H1 (cell line): Measurements from ENCODE around the gene BCAS4. TPM values are rescaled to one million over a fixed set of nuclear protein-coding genes. Genes with fewer than 3 reads are reported as not detected.

Experiments
- CTCF ChIA-PET: fragments of 300-600 bp; sonication (Branson Sonifier 250); formaldehyde crosslinking; loops from one replicate; lab custom pipeline; 2021; ENCODE audit not compliant: partially characterized antibody; lab: Charles Lee
- POLR2A ChIA-PET: fragments of 300-600 bp; sonication (Branson Sonifier 250); formaldehyde crosslinking; loops from one replicate; lab custom pipeline; 2021; ENCODE audit warnings: inconsistent platforms; ENCODE audit not compliant: partially characterized antibody; lab: Charles Lee
- DNase-seq, 2 experiments: peaks; one replicate each; pipeline versions ENCODE4 v3.0.0 to v3.0.0-alpha.2; 2010 to 2022; ENCODE audit warnings: low spot score in 2 of 2, low read depth in 1 of 2, mixed read lengths in 1 of 2
- FAIRE-seq: peaks from 2 replicates; lab custom pipeline; 2011; peaks lifted over from hg19 to GRCh38; lab: Jason Lieb, UNC
- H2AFZ ChIP-seq: 2 replicates; pipeline ENCODE4 v1.8.1; 2012; ENCODE audit warnings: low read length, inconsistent platforms
- H2AK5ac ChIP-seq: 2 replicates; pipeline ENCODE4 v1.6.1; 2013; ENCODE audit warnings: low read depth, low read length
- H2BK120ac ChIP-seq: replicated peaks from 2 replicates; pipeline ENCODE3; 2013; ENCODE audit warnings: low read depth, low read length, inconsistent platforms
- H2BK12ac ChIP-seq: 2 replicates; pipeline ENCODE4 v1.6.1; 2013; ENCODE audit warnings: low read depth, low read length
- H2BK15ac ChIP-seq: 2 replicates; pipeline ENCODE4 v1.6.1; 2013; ENCODE audit warnings: low read length
- H2BK20ac ChIP-seq: 2 replicates; pipeline ENCODE4 v1.6.1; 2013; ENCODE audit warnings: low read length
- H2BK5ac ChIP-seq: 2 replicates; pipeline ENCODE4 v1.6.1; 2013; ENCODE audit warnings: low read depth, low read length
- H3K14ac ChIP-seq: 2 replicates; pipeline ENCODE4 v1.6.1; 2013; ENCODE audit warnings: inconsistent platforms; ENCODE audit not compliant: insufficient read length
- H3K18ac ChIP-seq: 2 replicates; pipeline ENCODE4 v1.6.1; 2013; ENCODE audit warnings: low read length; ENCODE audit errors: extremely low read depth
- H3K23ac ChIP-seq: 2 replicates; pipeline ENCODE4 v1.6.1; 2013; ENCODE audit warnings: inconsistent platforms; ENCODE audit not compliant: insufficient read length
- H3K23me2 ChIP-seq: 2 replicates; pipeline ENCODE4 v1.6.1; 2013; ENCODE audit warnings: low read depth, low read length
- H3K27ac ChIP-seq: 2 replicates; pipeline ENCODE4 v1.6.1; 2011; ENCODE audit warnings: low read depth, low read length, inconsistent platforms
- H3K27me3 ChIP-seq, 4 experiments: replicated peaks in 1 of 4; 1 replicate in 1 of 4; 2 replicates in 3 of 4; pipeline versions ENCODE4 v1.6.1 to v1.8.1; 2011 to 2013; ENCODE audit warnings: low read length in 3 of 4, mild to moderate bottlenecking in 3 of 4, inconsistent platforms in 2 of 4, mixed read lengths in 2 of 4, moderate library complexity in 1 of 4; ENCODE audit not compliant: control insufficient read depth in 3 of 4, insufficient read depth in 3 of 4; ENCODE audit errors: extremely low read depth in 1 of 4
- H3K36me3 ChIP-seq, 4 experiments: 2 replicates each; pipeline versions ENCODE4 v1.6.1 to v1.8.1; 2011 to 2013; ENCODE audit warnings: mild to moderate bottlenecking in 4 of 4, low read length in 3 of 4, moderate library complexity in 2 of 4, control low read depth in 1 of 4, inconsistent platforms in 1 of 4; ENCODE audit not compliant: insufficient read depth in 4 of 4, control insufficient read depth in 2 of 4
- H3K4ac ChIP-seq: replicated peaks from 2 replicates; pipeline ENCODE3; 2013; ENCODE audit warnings: low read length, low read depth, mixed read lengths, inconsistent platforms; ENCODE audit not compliant: insufficient read length
- H3K4me1 ChIP-seq, 4 experiments: replicated peaks in 1 of 4; 1 replicate in 1 of 4; 2 replicates in 3 of 4; pipeline versions ENCODE4 v1.6.1 to v1.8.1; 2011 to 2013; ENCODE audit warnings: low read length in 3 of 4, inconsistent platforms in 2 of 4, mixed read lengths in 1 of 4; ENCODE audit not compliant: insufficient read depth in 4 of 4, control insufficient read depth in 3 of 4
- H3K4me2 ChIP-seq, 2 experiments: 2 replicates each; pipeline versions ENCODE4 v1.6.1 to v1.8.1; 2011 to 2013; ENCODE audit warnings: low read depth in 2 of 2, low read length in 2 of 2, control low read depth in 1 of 2, inconsistent platforms in 1 of 2, mild to moderate bottlenecking in 1 of 2; ENCODE audit not compliant: insufficient read depth in 1 of 2
- H3K4me3 ChIP-seq, 4 experiments: fragments of 200-600, 300-600 bp in 1 of 4; sonication (generic), shearing (Covaris generic), sonication (Bioruptor Twin) in 1 of 4; 2 replicates each; pipeline versions ENCODE4 v1.5.1 to v1.8.1; 2011 to 2016; ENCODE audit warnings: low read length in 4 of 4, low read depth in 3 of 4, control low read depth in 2 of 4, inconsistent platforms in 2 of 4, mild to moderate bottlenecking in 2 of 4, mixed read lengths in 1 of 4, moderate library complexity in 1 of 4; ENCODE audit not compliant: insufficient read depth in 2 of 4; ENCODE audit errors: extremely low read depth in 1 of 4
- H3K56ac ChIP-seq: replicated peaks from 2 replicates; pipeline ENCODE3; 2013; ENCODE audit warnings: low read depth, mild to moderate bottlenecking, mixed read lengths, low read length, inconsistent platforms; ENCODE audit not compliant: insufficient read length
- H3K79me1 ChIP-seq: 2 replicates; pipeline ENCODE4 v1.6.1; 2013; ENCODE audit warnings: low read depth, low read length, control low read depth
- H3K79me2 ChIP-seq, 2 experiments: 2 replicates each; pipeline versions ENCODE4 v1.6.1 to v1.8.1; 2012 to 2013; ENCODE audit warnings: low read length in 2 of 2, mild to moderate bottlenecking in 2 of 2, inconsistent platforms in 1 of 2; ENCODE audit not compliant: insufficient read depth in 2 of 2, control insufficient read depth in 1 of 2
- H3K9ac ChIP-seq, 4 experiments: replicated peaks in 1 of 4; 1 replicate in 1 of 4; 2 replicates in 3 of 4; pipeline versions ENCODE4 v1.6.1 to v1.8.1; 2011 to 2013; ENCODE audit warnings: low read depth in 3 of 4, low read length in 3 of 4, control low read depth in 2 of 4, mild to moderate bottlenecking in 2 of 4, moderate library complexity in 2 of 4, inconsistent platforms in 1 of 4; ENCODE audit errors: extremely low read depth in 1 of 4
- H3K9me3 ChIP-seq, 2 experiments: 2 replicates each; pipeline versions ENCODE4 v1.6.1 to v1.8.1; 2012 to 2013; ENCODE audit warnings: mild to moderate bottlenecking in 2 of 2, moderate library complexity in 2 of 2, control low read depth in 1 of 2, inconsistent platforms in 1 of 2, low read depth in 1 of 2, low read length in 1 of 2, mixed read lengths in 1 of 2; ENCODE audit not compliant: insufficient read depth in 2 of 2
- H4K20me1 ChIP-seq, 2 experiments: replicated peaks in 1 of 2; 2 replicates each; pipeline versions ENCODE3 to v1.8.1; 2011 to 2013; ENCODE audit warnings: inconsistent platforms in 2 of 2, low read length in 2 of 2, mild to moderate bottlenecking in 1 of 2; ENCODE audit not compliant: insufficient read depth in 2 of 2, control insufficient read depth in 1 of 2
- H4K5ac ChIP-seq: 2 replicates; pipeline ENCODE4 v1.6.1; 2013; ENCODE audit warnings: low read length, low read depth, mixed read lengths, inconsistent platforms; ENCODE audit not compliant: insufficient read length
- H4K8ac ChIP-seq: 2 replicates; pipeline ENCODE4 v1.8.0; 2013; ENCODE audit warnings: mild to moderate bottlenecking, moderate library complexity, low read length, inconsistent platforms; ENCODE audit not compliant: insufficient read depth; ENCODE audit errors: extremely low read depth
- H4K91ac ChIP-seq: replicated peaks from 2 replicates; pipeline ENCODE3; 2013; ENCODE audit warnings: low read length, mixed read lengths, inconsistent platforms; ENCODE audit not compliant: insufficient read length
- CHD1 ChIP-seq: IDR thresholded peaks from 2 replicates; pipeline ENCODE4 v1.6.1; 2012; ENCODE audit warnings: low read depth, low read length, improper control_type of control experiment
- JUN ChIP-seq: IDR thresholded peaks from 2 replicates; pipeline ENCODE4 v1.6.1; 2011; ENCODE audit warnings: low read depth, mild to moderate bottlenecking, improper control_type of control experiment, low read length
- POU5F1 ChIP-seq: IDR thresholded peaks from 2 replicates; pipeline ENCODE4 v1.6.1; 2011; ENCODE audit warnings: low read depth, mild to moderate bottlenecking, low read length, moderate library complexity
- SIN3A ChIP-seq, 2 experiments: IDR thresholded peaks in 1 of 2; conservative IDR thresholded peaks in 1 of 2; 2 replicates each; pipeline ENCODE4 v1.6.1; 2011 to 2012; ENCODE audit warnings: low read length in 2 of 2, improper control_type of control experiment in 1 of 2, low read depth in 1 of 2, mild to moderate bottlenecking in 1 of 2
- ZNF274 ChIP-seq: IDR thresholded peaks from 2 replicates; pipeline ENCODE4 v1.7.0; 2012; ENCODE audit warnings: low read length, borderline replicate concordance; ENCODE audit errors: extremely low read depth
- WGBS, 2 experiments: shearing (Covaris generic) in 1 of 2; methylation state at CpG; one replicate each; pipeline versions ENCODE4 v1.1.6 to v1.1.7; 2013 to 2015; ENCODE audit warnings: low lambda C conversion rate in 2 of 2, mixed read lengths in 2 of 2, inconsistent platforms in 1 of 2, low coverage in 1 of 2, missing lambda C conversion rate in 1 of 2; ENCODE audit not compliant: insufficient replicate concordance in 2 of 2, insufficient coverage in 1 of 2, insufficient read length in 1 of 2; ENCODE audit errors: extremely low coverage in 1 of 2, missing lambda C conversion rate in 1 of 2; 5-methylcytosine and 5-hydroxymethylcytosine counted together
- polyA plus RNA-seq, 7 experiments: library from polyadenylated mRNA; depleted of rRNA in 3 of 7; stranded (reverse) in 5 of 7; unstranded in 2 of 7; fragments of >200 nt in 5 of 7; fragments of 200-250 nt in 2 of 7; gene quantifications; 1 replicate in 5 of 7; 2 replicates in 1 of 7; 4 replicates in 1 of 7; pipeline versions ENCODE4 v1.2.1 to v1.2.3, GENCODE V29; 2011 to 2013; ENCODE audit warnings: missing spikeins in 2 of 7, mixed read lengths in 2 of 7
- total RNA-seq: library from RNA; stranded (reverse); fragmentation: NEBNext Ultra II Directional; extraction: Animal tissue kit (Norgen Biotek cat#: 25700); gene quantifications from 2 replicates; pipeline ENCODE4 v1.2.1, GENCODE V29; 2021

The BCAS4 gene
- total and polyA plus RNA-seq, 2 of the 8 experiments (the other 6 are each of a cell fraction or from before 2014, with no cell fraction given), result 21.2 to 23.6 TPM

DNA sequence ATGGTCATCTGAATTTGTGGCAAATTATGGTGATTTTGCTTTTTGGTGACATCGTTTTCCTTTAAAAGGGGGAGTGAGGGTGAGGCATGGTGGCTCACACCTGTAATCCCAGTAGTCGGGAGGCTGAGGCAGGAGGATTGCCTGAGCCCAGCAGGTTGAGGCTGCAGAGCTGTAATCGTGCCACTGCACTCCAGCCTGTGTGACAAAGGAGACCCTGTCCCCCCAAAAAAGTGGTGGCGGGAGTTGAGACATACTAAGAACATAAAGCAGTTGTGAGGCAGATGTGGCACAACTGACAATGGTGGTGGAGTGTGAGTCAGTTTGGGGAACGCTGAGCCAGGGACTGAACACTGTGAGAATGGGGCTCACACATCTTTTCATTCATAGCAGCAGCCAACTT is 90.9 kb downstream of the BCAS4 start:
- ChIA-PET POLR2A (interaction anchor here (1.0 to 9.7 kb wide), 8 partner anchors 9 to 87 kb away, joined by 3 to 87 read pairs (median 4); partner anchors contain the start of gene ADNP), CTCF (interaction anchor here (0.9 to 3.4 kb wide), 4 partner anchors 15 to 38 kb away, joined by 3 to 8 read pairs (median 4); no protein-coding TSS in a partner anchor)
- Histone ChIP-seq H4K20me1 (peaks cover 1 to 3% of the 10 kb centered on the region in 2 experiments), H3K14ac (no peak overlapping the region), H4K91ac (no peak overlapping the region), H3K4me1 (no peaks in the 10 kb centered on the region), H3K56ac (no peak overlapping the region), H4K5ac (no peak overlapping the region), H4K8ac (no peak overlapping the region), H3K79me1 (no peaks in the 10 kb centered on the region; the same call in 1 of the 2 replicates), H2BK15ac (no peak overlapping the region), H3K23ac (no peak overlapping the region), H3K18ac (no peak overlapping the region), H3K36me3 (peaks cover 6 to 23% (median 10%) of the 10 kb centered on the region in 4 experiments; a peak in 5 of 8 replicates), H3K9me3 (no peaks in the 10 kb centered on the region), H2AFZ (no peak overlapping the region), H3K9ac (no peak overlapping the region; a peak in 1 of 7 replicates), H3K23me2 (no peaks in the 10 kb centered on the region), H3K27ac (no peak overlapping the region), H3K4me3 (no peak overlapping the region), H2BK20ac (no peak overlapping the region), H2BK120ac (no peak overlapping the region), H2BK5ac (no peak overlapping the region), H3K27me3 (no peaks in the 10 kb centered on the region), H3K79me2 (no peaks in the 10 kb centered on the region), H2AK5ac (no peak overlapping the region), H3K4me2 (no peak overlapping the region), H2BK12ac (no peak overlapping the region), H3K4ac (no peak overlapping the region)
- WGBS, 2 experiments, result 93% methylated on average over 5 of the region's 5 CpGs; no CpG with 5 or more reads in 1 of the 2 experiments
- no peak for TF ChIP-seq CHD1
- TF ChIP-seq JUN, result no peak
- TF ChIP-seq POU5F1, result no peak
- no peak for TF ChIP-seq ZNF274
- no peak for TF ChIP-seq SIN3A (conservative IDR thresholded peaks at IDR 0.05 in 1 of 2, IDR thresholded peaks at IDR 0.05 in 1 of 2; ENCODE audit: low read depth in 1 of 2, low read length in 2 of 2)
- DNase-seq, result no peak
- FAIRE-seq, result no peak
